ENCODE data around the gene ZSCAN31. TPM values are rescaled to one million over a fixed set of nuclear protein-coding genes. Genes with fewer than 3 reads are reported as not detected.
"Not testable (repeated sequence)": the region's sequence is repeated elsewhere in the genome, so short reads cannot be mapped to it uniquely, and the experiment has no call there.

The ZSCAN31 gene
- total and polyA plus RNA-seq, 10 of the 15 experiments (the other 5 are each of a cell fraction or from before 2014, with no cell fraction given), result 1.6 to 5.2 (median 2.9) TPM

GRCh38 chr6:28312939-28313338 lies 23.0 kb downstream of the ZSCAN31 start (continued):
- TF ChIP-seq MTA2 (IDR thresholded peaks at IDR 0.05; ENCODE audit: low read depth), result no peak

DNA sequence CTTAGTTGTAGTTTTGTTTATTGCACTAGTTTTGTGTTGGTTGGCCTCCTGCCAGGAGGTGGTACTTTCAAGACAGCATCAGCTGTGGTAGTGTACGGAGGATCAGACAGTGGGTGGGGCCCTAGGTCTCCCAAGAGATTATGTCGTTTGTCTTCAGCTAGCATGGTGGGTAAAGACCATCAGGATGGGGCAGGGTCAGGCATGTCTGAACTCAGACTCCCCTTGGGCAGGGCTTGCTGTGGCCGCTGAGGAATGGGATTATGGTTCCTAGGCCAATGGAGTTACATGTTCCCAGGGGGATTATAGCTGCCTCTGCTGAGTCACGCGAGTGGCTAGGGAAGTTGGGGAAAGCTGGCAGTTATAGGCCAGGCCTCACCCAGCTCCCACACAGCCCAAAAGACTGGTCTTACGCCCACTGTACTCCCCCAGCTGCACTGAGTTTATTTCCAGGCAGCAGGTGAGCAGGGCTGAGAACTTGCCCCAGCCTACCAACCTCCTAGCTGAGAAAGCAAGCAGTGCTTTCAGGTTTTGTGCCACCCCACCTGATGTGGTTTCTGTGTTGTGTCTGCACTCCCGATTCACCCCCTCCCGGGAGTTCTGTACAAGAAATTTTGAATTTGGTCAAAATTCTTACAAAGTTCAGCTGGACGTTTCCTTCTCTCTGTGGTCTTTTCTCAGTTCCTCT lies 24.7 kb downstream of the ZSCAN31 start:
- WGBS (ENCODE audit: insufficient coverage, insufficient replicate concordance, low lambda C conversion rate, missing lambda C conversion rate), result 20% methylated on average over 9 of the region's 9 CpGs
- Histone ChIP-seq H3K4me1 (ENCODE audit: control insufficient read depth, insufficient read depth, low read length) (no peaks in the 10 kb centered on the region; the same call in 1 of the 2 replicates), H3K4me2 (ENCODE audit: control insufficient read depth, insufficient read depth) (no peak overlapping the region), H4K20me1 (ENCODE audit: control insufficient read depth, insufficient read depth) (no peaks in the 10 kb centered on the region), H3K79me2 (ENCODE audit: control insufficient read depth, insufficient read depth, low read length) (no peaks in the 10 kb centered on the region), H3K36me3 (ENCODE audit: control insufficient read depth in 2 of 2, insufficient read depth in 2 of 2, low read length in 1 of 2) (no peaks in the 10 kb centered on the region), H3K27me3 (replicated peaks in 1 of 2; ENCODE audit: control insufficient read depth in 2 of 2, insufficient read depth in 2 of 2, low read length in 1 of 2) (no peaks in the 10 kb centered on the region), H3K9me3 (replicated peaks; ENCODE audit: control insufficient read depth, insufficient read depth, low read length) (no peaks in the 10 kb centered on the region), H3K27ac (ENCODE audit: control insufficient read depth, insufficient read depth) (no peak overlapping the region), H3K4me3 (no peak overlapping the region), H3K9ac (ENCODE audit: control insufficient read depth, insufficient read depth, low read length) (no peak overlapping the region), H2AFZ (ENCODE audit: control insufficient read depth, low read depth, low read length) (no peak overlapping the region)
- ChIA-PET SMC1A (ENCODE audit: uncharacterized antibody, unreplicated experiment) (interaction anchor here (1.1 to 1.7 kb wide), 3 partner anchors 12 to 74 kb away, joined by 3 to 5 read pairs (median 4); no protein-coding TSS in a partner anchor), RAD21 (ENCODE audit: unreplicated experiment) (interaction anchor here (1.1 kb wide), 1 partner anchor 45 kb away, joined by 4 read pairs; no protein-coding TSS in a partner anchor), POLR2A (no interaction called here), CTCF (interaction anchor here (1.0 to 1.2 kb wide), 2 partner anchors 11 to 28 kb away, joined by 3 read pairs; no protein-coding TSS in a partner anchor)
- ATAC-seq (no peak), DNase-seq (ENCODE audit: low read depth, low spot score) (no peak), FAIRE-seq (no peak)
- intact Hi-C loops (cut with micrococcal nuclease; ENCODE audit: unreplicated experiment), result no loop called here
- TF ChIP-seq CHD4 (IDR thresholded peaks at IDR 0.05), result no peak
- no peak for TF ChIP-seq E2F4 (IDR thresholded peaks at IDR 0.05; ENCODE audit: low read depth, low read length)
- no peak for TF ChIP-seq USF1 (IDR thresholded peaks at IDR 0.05; ENCODE audit: borderline replicate concordance, extremely low read length, insufficient read depth, low read depth, low read length)
- in situ Hi-C loops (cut with MboI), result no loop called here
- no TSS peak for BruUV-seq (replicated peaks)

- H4K20me1 ChIP-seq (ENCODE audit: control insufficient read depth, insufficient read depth); H3K9me3 ChIP-seq (replicated peaks; ENCODE audit: control insufficient read depth, insufficient read depth, low read length); H3K27me3 ChIP-seq (replicated peaks in 1 of 2; ENCODE audit: control insufficient read depth in 2 of 2, insufficient read depth in 2 of 2, low read length in 1 of 2); FAIRE-seq; RAD21 ChIA-PET (ENCODE audit: unreplicated experiment); H3K4me2 ChIP-seq (ENCODE audit: control insufficient read depth, insufficient read depth); CTCF ChIA-PET; intact Hi-C loops (cut with micrococcal nuclease; ENCODE audit: unreplicated experiment); H2AFZ ChIP-seq (ENCODE audit: control insufficient read depth, low read depth, low read length); H3K79me2 ChIP-seq (ENCODE audit: control insufficient read depth, insufficient read depth, low read length); POLR2A ChIA-PET; H3K36me3 ChIP-seq (ENCODE audit: control insufficient read depth in 2 of 2, insufficient read depth in 2 of 2, low read length in 1 of 2); ATAC-seq; in situ Hi-C loops (cut with MboI); H3K4me3 ChIP-seq; H3K27ac ChIP-seq (ENCODE audit: control insufficient read depth, insufficient read depth); BruUV-seq (replicated peaks); SMC1A ChIA-PET (ENCODE audit: uncharacterized antibody, unreplicated experiment); DNase-seq (ENCODE audit: low read depth, low spot score); H3K9ac ChIP-seq (ENCODE audit: control insufficient read depth, insufficient read depth, low read length): not testable (repeated sequence)
- peaks cover 11% of the 10 kb centered on the region for H3K4me1 ChIP-seq (ENCODE audit: control insufficient read depth, insufficient read depth, low read length)
These were observed 29.6 kb downstream of the ZSCAN31 start for GRCh38 chr6:28306363-28306762.

Data from GM12878 (cell line).